T-helper 2 cell treated with Interferon-gamma antibody and Interleukin-4, amounts not matched to agents 5 μg/mL and 100 μg/mL, for 36 hours (primary cell): ENCODE results near the gene DPP6.

Experiments
- DNase-seq: peaks from one replicate; pipeline ENCODE4 v3.0.0; 2021; ENCODE audit warnings: low spot score
- H3K27ac Mint-ChIP-seq: one replicate; pipeline ENCODE4 v1.8.0; 2021; ENCODE audit warnings: mild to moderate bottlenecking, mixed read lengths
- H3K27me3 Mint-ChIP-seq: one replicate; pipeline ENCODE4 v1.8.0; 2021; ENCODE audit warnings: low read depth, mixed read lengths
- H3K36me3 Mint-ChIP-seq: one replicate; pipeline ENCODE4 v1.8.0; 2021; ENCODE audit warnings: low read depth, mixed read lengths
- H3K4me1 Mint-ChIP-seq: one replicate; pipeline ENCODE4 v1.8.0; 2021; ENCODE audit warnings: low read depth, mixed read lengths
- H3K4me3 Mint-ChIP-seq: one replicate; pipeline ENCODE4 v1.8.0; 2022; ENCODE audit warnings: mild to moderate bottlenecking, moderate library complexity, mixed read lengths
- H3K9me3 Mint-ChIP-seq: one replicate; pipeline ENCODE4 v1.8.0; 2021; ENCODE audit warnings: mixed read lengths

Gene DPP6

DNA sequence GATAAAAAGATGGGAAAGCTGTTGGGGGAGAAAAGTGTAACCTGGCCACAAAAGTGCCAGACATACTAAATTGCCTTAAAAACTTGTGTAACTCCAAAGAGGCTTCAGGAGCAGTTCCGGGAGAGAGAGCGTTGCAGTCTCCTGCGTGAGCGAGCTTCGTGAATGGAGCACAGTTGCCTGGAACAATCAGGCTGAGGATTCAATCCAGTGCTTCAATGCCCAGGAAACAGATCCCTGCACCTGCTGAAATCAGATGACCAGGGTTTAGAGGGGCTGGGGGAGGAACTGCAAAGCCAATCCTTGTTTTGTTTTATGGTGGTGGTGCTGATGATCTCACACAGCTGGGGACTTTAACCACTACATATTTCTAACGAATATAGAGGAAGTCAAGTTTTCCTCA, 398.3 kb downstream of the DPP6 start:
- no peaks in the 10 kb centered on the region for H3K36me3 Mint-ChIP-seq
- DNase-seq = no peak
- no peaks in the 10 kb centered on the region for H3K4me1 Mint-ChIP-seq
- no peak overlapping the region for H3K27ac Mint-ChIP-seq
- H3K9me3 Mint-ChIP-seq = peaks cover 30% of the 10 kb centered on the region
- no peak overlapping the region for H3K4me3 Mint-ChIP-seq
- no peaks in the 10 kb centered on the region for H3K27me3 Mint-ChIP-seq

DNA sequence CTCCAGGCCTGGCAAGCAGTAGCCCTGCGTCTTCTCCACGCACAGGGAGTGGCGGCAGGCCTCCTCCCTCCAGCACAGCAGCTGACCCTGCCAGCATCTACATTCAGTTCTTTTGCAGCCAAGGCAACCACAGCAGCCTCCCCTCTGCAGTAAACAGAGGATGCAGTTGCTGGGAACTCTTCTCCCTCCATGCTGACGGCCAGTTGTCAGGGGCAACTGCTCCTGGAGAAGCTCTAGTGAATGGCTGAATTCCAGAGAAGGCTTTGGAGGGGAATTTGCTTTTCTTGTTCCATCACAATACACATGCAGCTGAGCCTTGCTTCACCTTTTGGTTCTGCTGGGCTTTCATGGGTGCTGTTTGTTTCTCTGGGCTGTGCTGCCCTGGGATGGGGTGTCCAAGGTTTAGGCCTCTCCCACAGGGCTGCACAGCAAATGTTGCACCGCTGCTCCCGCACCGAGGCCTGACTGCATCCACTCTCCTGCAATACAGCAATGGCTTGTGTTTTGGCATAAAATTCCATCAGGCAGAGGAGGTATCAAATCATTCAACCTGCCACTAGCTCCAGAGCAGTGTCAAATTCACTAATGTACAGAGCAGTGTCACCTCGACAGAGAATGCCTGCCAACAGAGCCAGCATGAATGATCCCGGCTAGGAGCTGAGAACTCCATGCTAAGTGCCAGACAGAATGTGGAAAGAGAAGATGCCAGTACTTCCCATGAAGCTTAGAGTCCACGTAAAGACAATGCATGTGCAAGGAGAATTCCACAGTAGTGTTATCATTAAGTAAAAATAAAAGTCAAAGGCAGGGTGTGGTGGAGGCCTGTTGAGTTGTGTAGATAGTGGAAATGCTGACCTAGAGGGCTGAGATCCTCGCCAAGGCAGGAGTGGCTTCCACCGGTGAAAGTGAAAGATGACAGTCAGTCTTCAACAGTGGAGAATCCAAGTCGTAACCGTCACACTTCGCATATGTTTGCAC, 399.6 kb downstream of the DPP6 start:
- Mint-ChIP-seq H3K4me3 (no peak overlapping the region), H3K4me1 (no peaks in the 10 kb centered on the region), H3K36me3 (no peaks in the 10 kb centered on the region), H3K27ac (no peak overlapping the region), H3K9me3 (peaks cover 25% of the 10 kb centered on the region), H3K27me3 (no peaks in the 10 kb centered on the region)
- DNase-seq = no peak

DNA sequence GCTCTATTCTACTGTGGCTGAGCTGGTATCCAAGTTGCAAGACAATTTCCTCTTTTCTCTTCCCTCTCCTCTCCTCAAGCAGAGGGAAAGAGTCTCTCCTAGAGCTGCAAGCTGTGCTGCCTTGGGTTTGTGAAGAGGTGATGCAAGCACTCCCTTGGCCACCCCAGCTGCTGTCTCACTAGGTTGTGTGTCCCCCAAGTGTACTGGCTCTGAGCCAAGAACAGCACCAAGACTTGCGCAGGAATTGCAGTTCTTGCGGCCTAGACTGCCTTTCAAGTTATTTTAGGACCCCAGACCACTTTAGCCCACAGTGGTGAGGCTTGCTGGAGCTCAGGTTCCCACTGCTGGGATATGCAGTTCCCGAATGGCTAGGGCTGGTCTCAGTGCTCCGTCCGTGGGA, 411.6 kb downstream of the DPP6 start:
- no peak for DNase-seq
- no peaks in the 10 kb centered on the region for H3K4me1 Mint-ChIP-seq
- H3K27ac Mint-ChIP-seq = no peak overlapping the region
- peaks cover 23% of the 10 kb centered on the region for H3K9me3 Mint-ChIP-seq
- no peaks in the 10 kb centered on the region for H3K36me3 Mint-ChIP-seq
- H3K27me3 Mint-ChIP-seq = no peaks in the 10 kb centered on the region
- H3K4me3 Mint-ChIP-seq = no peak overlapping the region

DNA sequence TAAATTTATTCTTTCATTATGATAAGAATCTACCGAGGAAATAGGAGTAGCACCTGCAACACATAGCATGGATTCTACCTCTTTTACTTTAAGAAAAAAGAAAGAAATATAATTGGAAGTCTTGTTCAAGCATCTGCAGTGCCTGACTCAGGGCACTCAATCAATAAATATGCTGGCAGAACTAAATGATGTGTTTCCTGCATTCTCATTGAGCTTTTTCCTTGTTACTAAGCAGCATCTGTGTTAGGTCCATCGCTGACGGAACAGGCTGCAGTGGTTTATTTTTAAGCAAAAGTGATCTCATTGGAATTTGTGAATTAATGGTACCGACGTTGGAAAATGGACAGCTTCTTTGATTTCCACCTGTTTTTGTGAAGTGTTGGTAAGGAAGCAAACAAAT, 417.5 kb downstream of the DPP6 start:
- Mint-ChIP-seq H3K9me3 (peaks cover 10% of the 10 kb centered on the region), H3K27ac (no peak overlapping the region), H3K27me3 (no peaks in the 10 kb centered on the region), H3K4me1 (no peaks in the 10 kb centered on the region), H3K36me3 (no peaks in the 10 kb centered on the region), H3K4me3 (no peak overlapping the region)
- no peak for DNase-seq

DNA sequence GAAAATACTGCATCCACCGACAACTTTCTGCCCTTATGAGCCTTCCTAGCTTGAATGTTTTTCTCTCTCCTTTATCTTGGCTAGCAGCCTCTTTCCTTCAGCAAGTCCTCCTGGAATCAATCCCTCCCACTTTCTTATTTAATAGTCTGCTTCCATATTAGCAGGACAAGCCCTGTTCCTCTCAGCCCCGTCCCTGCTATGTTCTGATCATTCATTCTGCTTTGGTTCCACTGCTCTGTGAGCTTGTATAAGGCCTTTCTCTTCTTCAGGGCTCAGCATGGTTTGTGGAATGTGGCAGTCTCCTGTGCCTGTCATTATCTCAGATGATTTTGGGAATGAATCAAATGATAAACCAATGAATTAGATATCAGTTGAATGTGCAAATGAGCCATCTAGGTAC, 420.1 kb downstream of the DPP6 start:
- Mint-ChIP-seq H3K36me3 (no peaks in the 10 kb centered on the region), H3K9me3 (peaks cover 14% of the 10 kb centered on the region), H3K27ac (no peak overlapping the region), H3K4me3 (no peak overlapping the region), H3K4me1 (no peaks in the 10 kb centered on the region), H3K27me3 (no peaks in the 10 kb centered on the region)
- DNase-seq = no peak

DNA sequence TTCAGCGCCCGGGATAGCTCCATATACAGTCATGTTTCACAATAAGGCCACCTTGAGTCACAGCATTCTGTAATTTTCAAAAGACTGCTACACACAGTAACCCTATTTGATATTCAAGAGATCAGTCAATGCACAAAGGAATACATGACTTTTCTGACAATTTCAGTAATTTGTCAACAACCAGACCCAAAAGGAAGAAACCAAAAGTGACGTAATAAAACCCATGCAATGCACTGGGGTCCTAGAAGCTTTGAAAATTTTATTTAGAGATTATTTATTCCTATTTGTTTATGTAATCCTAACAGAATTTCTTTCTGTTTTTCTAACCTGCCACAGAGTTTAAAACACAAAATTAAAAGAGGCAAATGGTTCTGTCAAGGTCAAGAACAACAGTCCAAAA, 421.2 kb downstream of the DPP6 start:
- Mint-ChIP-seq H3K27me3 (no peaks in the 10 kb centered on the region), H3K4me1 (no peaks in the 10 kb centered on the region), H3K9me3 (peaks cover 17% of the 10 kb centered on the region), H3K36me3 (no peaks in the 10 kb centered on the region), H3K27ac (no peak overlapping the region), H3K4me3 (no peak overlapping the region)
- DNase-seq = no peak

DNA sequence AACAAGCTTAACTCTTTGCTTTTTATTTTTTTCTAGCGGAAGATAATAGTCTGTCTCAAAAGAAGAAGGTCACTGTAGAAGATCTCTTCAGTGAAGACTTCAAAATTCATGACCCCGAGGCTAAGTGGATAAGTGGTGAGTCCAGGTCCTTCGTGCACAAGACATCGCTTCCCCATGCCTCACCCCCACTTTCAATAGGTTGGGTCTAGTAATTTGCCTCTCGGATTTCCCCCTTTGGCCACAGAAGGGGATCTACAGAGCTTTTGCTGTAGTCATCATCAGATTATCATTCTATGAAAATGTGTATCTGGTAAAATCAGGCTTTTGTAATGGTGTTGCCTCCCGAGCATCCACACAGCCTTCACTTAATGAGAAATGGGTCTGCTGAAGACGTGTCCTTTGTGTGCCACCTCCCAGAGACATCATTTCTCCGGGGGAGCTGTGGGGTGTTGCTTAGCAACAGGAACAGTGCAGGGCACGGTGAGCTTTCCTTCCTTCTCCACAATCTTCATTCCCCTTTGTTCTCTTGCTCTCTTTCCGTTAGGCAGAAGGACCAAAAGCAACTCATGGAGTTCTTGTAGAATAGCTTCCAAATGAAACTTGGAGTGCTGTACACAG, 422.8 kb downstream of the DPP6 start:
- no peaks in the 10 kb centered on the region for H3K36me3 Mint-ChIP-seq
- no peaks in the 10 kb centered on the region for H3K27me3 Mint-ChIP-seq
- no peak for DNase-seq
- no peak overlapping the region for H3K4me3 Mint-ChIP-seq
- peaks cover 12% of the 10 kb centered on the region for H3K9me3 Mint-ChIP-seq
- H3K27ac Mint-ChIP-seq = no peak overlapping the region
- no peaks in the 10 kb centered on the region for H3K4me1 Mint-ChIP-seq

DNA sequence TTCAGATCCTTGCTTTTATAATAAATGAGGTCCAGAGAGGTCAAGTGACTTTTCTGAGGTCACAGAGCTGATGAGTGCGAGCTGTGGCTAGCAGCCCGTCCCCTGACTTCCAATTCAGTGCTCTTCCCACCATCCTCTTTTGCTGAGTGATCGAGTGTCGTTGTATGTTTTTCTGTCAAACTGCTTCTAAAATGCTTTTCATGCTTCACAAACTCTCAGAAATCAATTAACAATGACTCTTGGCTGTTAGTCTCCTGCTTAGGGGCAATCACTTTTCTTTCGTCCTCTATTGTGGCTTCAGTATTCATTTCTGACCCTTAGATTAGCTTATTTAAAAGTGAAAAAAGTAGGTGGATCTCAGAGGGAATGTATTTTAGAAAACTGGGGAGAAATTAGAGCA, 423.7 kb downstream of the DPP6 start:
- Mint-ChIP-seq H3K4me1 (no peaks in the 10 kb centered on the region), H3K27me3 (no peaks in the 10 kb centered on the region), H3K27ac (no peak overlapping the region), H3K9me3 (peaks cover 12% of the 10 kb centered on the region), H3K36me3 (no peaks in the 10 kb centered on the region), H3K4me3 (no peak overlapping the region)
- DNase-seq = no peak

DNA sequence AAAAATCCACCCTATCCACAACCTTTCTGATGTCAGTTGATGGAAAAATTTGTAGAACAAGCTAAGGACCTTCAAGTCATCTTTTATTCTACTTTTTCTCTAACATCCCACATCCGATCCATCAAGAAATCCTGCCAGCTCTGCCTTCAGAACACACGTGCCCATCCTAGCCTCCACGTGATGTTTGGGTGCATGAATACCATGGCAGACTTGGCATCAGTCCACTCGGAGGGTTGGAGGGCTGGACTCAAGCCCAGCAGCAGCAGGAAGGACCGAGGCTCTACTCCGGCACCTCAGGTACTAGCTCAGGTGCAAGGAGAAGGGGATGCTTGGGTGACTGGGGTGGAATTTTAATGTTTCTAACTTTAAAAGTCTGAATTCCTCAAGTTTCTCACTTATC, 428.6 kb downstream of the DPP6 start:
- Mint-ChIP-seq H3K36me3 (no peaks in the 10 kb centered on the region), H3K27ac (no peak overlapping the region), H3K27me3 (no peaks in the 10 kb centered on the region), H3K9me3 (peaks cover 12% of the 10 kb centered on the region), H3K4me3 (no peak overlapping the region), H3K4me1 (no peaks in the 10 kb centered on the region)
- DNase-seq = no peak

DNA sequence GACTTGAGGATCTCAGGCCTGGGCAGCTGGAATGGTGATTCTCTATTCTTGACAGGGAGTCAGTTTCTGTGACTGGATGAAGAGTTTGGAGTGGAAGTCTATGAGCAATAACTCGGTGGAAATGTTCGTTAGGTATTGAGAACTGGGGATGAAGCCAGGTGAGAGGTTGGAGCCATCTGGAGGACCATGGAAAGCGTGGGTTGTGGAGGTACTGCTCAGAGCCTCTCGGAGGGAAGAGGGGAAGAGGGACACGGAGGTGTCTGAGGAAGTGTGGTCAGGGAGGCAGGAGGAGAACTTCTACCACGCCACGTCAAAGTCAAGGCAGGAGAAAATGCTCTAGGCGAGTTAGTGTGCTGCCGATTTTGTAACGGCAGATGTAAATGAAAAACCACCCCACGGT, 430.7 kb downstream of the DPP6 start:
- Mint-ChIP-seq H3K9me3 (peaks cover 11% of the 10 kb centered on the region), H3K4me3 (no peak overlapping the region), H3K27ac (no peak overlapping the region), H3K4me1 (no peaks in the 10 kb centered on the region), H3K27me3 (no peaks in the 10 kb centered on the region), H3K36me3 (no peaks in the 10 kb centered on the region)
- no peak for DNase-seq

DNA sequence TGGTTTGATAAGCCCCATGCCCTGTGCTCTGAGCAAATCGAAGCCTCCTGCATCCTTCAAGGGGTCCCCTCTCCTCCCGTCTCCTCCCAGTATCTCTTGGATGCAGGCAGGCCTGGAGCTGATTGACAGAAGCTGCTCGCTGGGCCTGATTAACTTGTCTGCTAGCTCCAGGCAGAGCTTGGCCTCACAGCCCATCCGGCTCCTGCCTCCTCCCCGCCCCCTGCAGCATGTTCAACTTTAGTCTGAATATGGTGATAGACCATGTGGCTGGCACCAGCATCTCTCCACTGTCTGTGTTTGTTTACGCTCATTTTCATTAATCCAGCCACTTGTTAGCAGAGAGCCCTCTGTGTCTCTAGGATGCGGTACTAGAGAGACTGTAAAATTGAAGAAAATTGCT, 432.2 kb downstream of the DPP6 start:
- no peak overlapping the region for H3K4me3 Mint-ChIP-seq
- peaks cover 10% of the 10 kb centered on the region for H3K9me3 Mint-ChIP-seq
- no peaks in the 10 kb centered on the region for H3K4me1 Mint-ChIP-seq
- no peaks in the 10 kb centered on the region for H3K27me3 Mint-ChIP-seq
- H3K27ac Mint-ChIP-seq = peak overlapping the region; percentile 36
- no peaks in the 10 kb centered on the region for H3K36me3 Mint-ChIP-seq
- no peak for DNase-seq

DNA sequence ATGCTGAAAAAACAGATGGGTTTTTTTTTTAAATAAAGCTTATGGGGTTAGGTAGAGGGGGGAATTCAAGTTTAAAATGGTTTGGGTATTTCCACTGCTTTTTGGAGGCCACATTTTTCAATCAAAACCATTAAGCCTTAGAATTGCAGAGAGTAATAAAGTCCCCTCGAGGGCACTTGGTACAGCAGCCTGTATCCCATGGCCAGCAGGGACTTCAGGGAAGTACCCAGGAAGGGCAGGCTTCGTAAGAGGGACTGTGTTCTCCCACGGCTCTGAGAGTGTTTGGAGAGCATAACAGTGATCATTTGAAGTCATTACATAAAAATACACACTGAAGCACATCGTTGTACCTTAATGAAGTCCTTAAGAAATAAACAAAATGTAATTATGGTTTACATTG, 432.7 kb downstream of the DPP6 start:
- H3K27ac Mint-ChIP-seq = no peak overlapping the region
- DNase-seq = no peak
- no peak overlapping the region for H3K4me3 Mint-ChIP-seq
- H3K27me3 Mint-ChIP-seq = no peaks in the 10 kb centered on the region
- H3K36me3 Mint-ChIP-seq = no peaks in the 10 kb centered on the region
- H3K4me1 Mint-ChIP-seq = no peaks in the 10 kb centered on the region
- H3K9me3 Mint-ChIP-seq = peaks cover 15% of the 10 kb centered on the region

DNA sequence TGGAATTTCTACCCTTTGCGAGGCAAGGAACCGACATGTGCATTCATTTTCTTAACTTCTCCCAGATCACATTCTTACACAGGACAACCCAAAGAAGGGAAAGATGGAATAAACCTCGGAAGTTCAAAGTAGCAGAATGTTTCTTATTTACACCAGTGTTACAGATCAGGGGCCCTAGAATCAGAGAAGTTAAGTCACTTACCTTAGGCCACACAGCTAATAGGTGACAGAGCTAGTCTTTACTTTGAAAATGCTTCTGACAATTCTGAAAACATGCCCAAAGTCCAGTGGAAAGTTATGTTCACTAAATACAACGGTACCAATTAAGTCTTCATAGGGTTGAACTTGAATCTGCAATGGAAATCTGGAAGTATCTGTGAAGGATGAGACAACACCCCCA, 437.7 kb downstream of the DPP6 start:
- Mint-ChIP-seq H3K27me3 (no peaks in the 10 kb centered on the region), H3K4me3 (no peak overlapping the region), H3K27ac (no peak overlapping the region), H3K9me3 (peaks cover 14% of the 10 kb centered on the region), H3K4me1 (no peaks in the 10 kb centered on the region), H3K36me3 (no peaks in the 10 kb centered on the region)
- DNase-seq = no peak

DNA sequence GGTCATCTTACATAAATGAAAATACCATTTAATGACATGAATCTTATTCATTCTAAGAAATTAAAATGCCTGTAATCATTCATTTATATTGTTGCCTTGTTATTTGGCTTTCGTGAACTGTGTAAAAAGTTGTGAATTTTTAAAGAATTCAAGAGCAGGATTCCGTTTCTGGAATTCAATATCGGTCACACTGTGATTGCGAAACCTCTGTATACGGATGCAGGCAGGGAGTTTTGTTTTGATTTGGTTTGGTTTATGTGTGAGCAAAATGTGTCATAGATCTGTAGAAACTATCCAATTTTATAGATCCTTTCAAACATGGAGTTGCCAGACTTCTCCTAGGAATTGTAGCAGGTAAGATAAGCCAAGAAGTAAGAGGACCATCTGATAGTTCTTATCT, 441.4 kb downstream of the DPP6 start:
- Mint-ChIP-seq H3K4me1 (no peaks in the 10 kb centered on the region), H3K27me3 (no peaks in the 10 kb centered on the region), H3K9me3 (peaks cover 13% of the 10 kb centered on the region), H3K36me3 (no peaks in the 10 kb centered on the region), H3K27ac (no peak overlapping the region), H3K4me3 (no peak overlapping the region)
- no peak for DNase-seq
